Parathyroid adenoma (tissue), 2 donors: Measurements from ENCODE around the gene SCRT2.

ENCODE experiments used
- H2AFZ ChIP-seq: fragments of 300-600 bp; sonication (generic); one replicate; pipeline ENCODE4 v1.7.0; 2017; ENCODE audit warnings: antibody characterized with exemption, mild to moderate bottlenecking
- H3K27ac ChIP-seq: fragments of 300-600 bp; sonication (generic); one replicate; pipeline ENCODE4 v1.7.0; 2017
- H3K27me3 ChIP-seq: fragments of 300-600 bp; sonication (generic); one replicate; pipeline ENCODE4 v1.7.0; 2017; ENCODE audit warnings: low read length; ENCODE audit not compliant: control insufficient read depth, insufficient read depth
- H3K36me3 ChIP-seq: fragments of 300-600 bp; sonication (generic); one replicate; pipeline ENCODE4 v1.7.0; 2017; ENCODE audit warnings: low read length; ENCODE audit not compliant: control insufficient read depth, insufficient read depth
- H3K4me1 ChIP-seq: fragments of 300-600 bp; sonication (generic); one replicate; pipeline ENCODE4 v1.7.0; 2017; ENCODE audit warnings: control low read depth
- H3K4me2 ChIP-seq: fragments of 300-600 bp; sonication (generic); one replicate; pipeline ENCODE4 v1.7.0; 2017; ENCODE audit warnings: low read length
- H3K4me3 ChIP-seq: fragments of 300-600 bp; sonication (generic); one replicate; pipeline ENCODE4 v1.7.0; 2017; ENCODE audit warnings: low read depth, low read length
- H3K79me2 ChIP-seq: fragments of 300-600 bp; sonication (generic); one replicate; pipeline ENCODE4 v1.7.0; 2017; ENCODE audit warnings: control low read depth
- H3K9ac ChIP-seq: fragments of 300-600 bp; sonication (generic); one replicate; pipeline ENCODE4 v1.7.0; 2017; ENCODE audit warnings: mild to moderate bottlenecking
- H3K9me3 ChIP-seq: fragments of 300-600 bp; sonication (generic); one replicate; pipeline ENCODE4 v1.7.0; 2017; ENCODE audit warnings: low read length; ENCODE audit not compliant: control insufficient read depth
- CTCF ChIP-seq: fragments of 300-600 bp; sonication (generic); IDR thresholded peaks from one replicate; pipeline ENCODE4 v1.7.0; 2017; ENCODE audit warnings: antibody characterized with exemption, mild to moderate bottlenecking
- donor health status: primary hyperparathyroidism.

Gene SCRT2

GRCh38 chr20:638579-638978 lies 37.0 kb downstream of the SCRT2 start:
- no peak overlapping the region for H3K4me3 ChIP-seq
- H3K9ac ChIP-seq: no peak overlapping the region
- H2AFZ ChIP-seq: no peak overlapping the region
- no peak overlapping the region for H3K4me2 ChIP-seq
- no peaks in the 10 kb centered on the region for H3K79me2 ChIP-seq
- no peaks in the 10 kb centered on the region for H3K36me3 ChIP-seq
- no peaks in the 10 kb centered on the region for H3K4me1 ChIP-seq
- no peak overlapping the region for H3K27ac ChIP-seq
- H3K9me3 ChIP-seq: no peaks in the 10 kb centered on the region
- TF ChIP-seq CTCF: no peak
- H3K27me3 ChIP-seq: no peaks in the 10 kb centered on the region

GRCh38 chr20:637559-637958 lies 38.0 kb downstream of the SCRT2 start:
- TF ChIP-seq CTCF: no peak
- Histone ChIP-seq H3K27ac (no peak overlapping the region), H3K79me2 (no peaks in the 10 kb centered on the region), H3K4me1 (no peaks in the 10 kb centered on the region), H2AFZ (no peak overlapping the region), H3K4me3 (no peak overlapping the region), H3K9me3 (no peaks in the 10 kb centered on the region), H3K4me2 (no peak overlapping the region), H3K27me3 (no peaks in the 10 kb centered on the region), H3K36me3 (no peaks in the 10 kb centered on the region), H3K9ac (no peak overlapping the region)

- Histone ChIP-seq H3K79me2 (no peaks in the 10 kb centered on the region), H3K36me3 (no peaks in the 10 kb centered on the region), H3K9me3 (no peaks in the 10 kb centered on the region), H3K4me3 (no peak overlapping the region), H2AFZ (no peak overlapping the region), H3K27me3 (no peaks in the 10 kb centered on the region), H3K9ac (no peak overlapping the region), H3K4me2 (no peak overlapping the region), H3K27ac (no peak overlapping the region), H3K4me1 (no peaks in the 10 kb centered on the region)
- no peak for TF ChIP-seq CTCF
Measured at GRCh38 chr20:635893-636338, 39.7 kb downstream of the SCRT2 start.

DNA sequence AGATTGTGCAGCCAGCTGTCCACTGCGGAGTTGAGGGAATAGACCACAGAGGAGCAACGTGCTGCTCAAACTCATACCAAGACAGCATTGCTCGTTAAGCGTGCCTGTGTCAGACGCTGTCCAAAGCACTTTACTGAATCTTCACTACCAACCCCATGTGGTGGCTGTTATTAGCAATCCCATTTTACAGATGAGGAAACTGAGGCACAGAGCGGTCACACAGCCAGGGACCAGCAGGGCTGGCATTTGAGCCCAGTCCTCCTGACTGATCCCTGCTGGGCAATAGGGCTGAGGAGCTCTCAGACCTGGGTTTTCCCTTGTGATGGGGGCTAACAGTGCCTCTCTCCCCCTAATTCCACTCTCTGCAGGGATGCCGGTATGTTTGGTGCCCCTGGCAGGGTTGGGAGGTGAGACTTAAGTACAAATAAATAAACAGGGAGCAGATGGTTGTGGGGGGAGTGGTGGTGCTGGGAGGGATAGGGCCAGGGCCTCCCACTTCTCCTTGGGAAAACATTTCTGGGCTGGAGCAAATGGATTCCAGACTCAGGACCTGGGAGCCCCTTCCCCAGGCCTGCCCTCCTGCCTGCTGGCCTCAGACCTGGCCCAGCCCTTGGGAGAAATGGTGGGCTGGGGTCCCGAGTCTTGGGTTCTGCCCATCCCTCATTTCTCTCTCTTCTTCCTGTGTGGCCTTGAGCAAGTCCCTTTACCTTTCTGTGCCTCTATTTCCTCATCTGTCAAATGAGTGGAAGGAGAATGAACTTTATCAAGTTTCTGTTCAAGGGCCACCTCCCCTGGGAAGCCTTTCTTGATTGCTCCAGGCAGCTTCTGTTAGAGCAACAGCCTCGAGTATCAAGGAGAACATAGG lies 40.3 kb downstream of the SCRT2 start:
- H3K9me3 ChIP-seq: no peaks in the 10 kb centered on the region
- no peaks in the 10 kb centered on the region for H3K79me2 ChIP-seq
- no peak overlapping the region for H2AFZ ChIP-seq
- H3K27me3 ChIP-seq: no peaks in the 10 kb centered on the region
- H3K36me3 ChIP-seq: no peaks in the 10 kb centered on the region
- H3K4me2 ChIP-seq: no peak overlapping the region
- no peak overlapping the region for H3K27ac ChIP-seq
- H3K9ac ChIP-seq: no peak overlapping the region
- no peak overlapping the region for H3K4me3 ChIP-seq
- TF ChIP-seq CTCF: no peak
- no peaks in the 10 kb centered on the region for H3K4me1 ChIP-seq
